ENCODE measurements around the gene ATG9B. TPM values are rescaled to one million over a fixed set of nuclear protein-coding genes. Genes with fewer than 3 reads are reported as not detected.

ATG9B gene
- 0.25 TPM for polyA plus RNA-seq (2012; ENCODE audit: missing spikeins)

GRCh38 chr7:151024435-151025056 lies at the start of gene ATG9B:
Gene ATG9B (minus strand): TSS chr7:151024494. CDS start chr7:151024423, 71 bp downstream.
- DNase-seq (ENCODE audit: insufficient read length) (no peak), FAIRE-seq (no peak)
- TF ChIP-seq POLR2AphosphoS5 (IDR thresholded peaks at IDR 0.05; ENCODE audit: low read depth, low read length), result no peak
- no peak for TF ChIP-seq POLR2A (IDR thresholded peaks at IDR 0.05; ENCODE audit: low read depth, low read length)
- no peak for TF ChIP-seq TAF1 (IDR thresholded peaks at IDR 0.05; ENCODE audit: borderline replicate concordance, low read depth, low read length)

- DNase-seq (ENCODE audit: insufficient read length) (no peak), FAIRE-seq (no peak)
- no peak for TF ChIP-seq POLR2A (IDR thresholded peaks at IDR 0.05; ENCODE audit: low read depth, low read length)
- no peak for TF ChIP-seq TAF1 (IDR thresholded peaks at IDR 0.05; ENCODE audit: borderline replicate concordance, low read depth, low read length)
- TF ChIP-seq POLR2AphosphoS5 (IDR thresholded peaks at IDR 0.05; ENCODE audit: low read depth, low read length), result no peak
Measured at GRCh38 chr7:151073990-151074389, 49.7 kb upstream of the ATG9B start.

- no peak for DNase-seq (ENCODE audit: insufficient read length)
- FAIRE-seq, result no peak
- TF ChIP-seq TAF1 (IDR thresholded peaks at IDR 0.05; ENCODE audit: borderline replicate concordance, low read depth, low read length), result no peak
- TF ChIP-seq POLR2A (IDR thresholded peaks at IDR 0.05; ENCODE audit: low read depth, low read length), result no peak
- TF ChIP-seq POLR2AphosphoS5 (IDR thresholded peaks at IDR 0.05; ENCODE audit: low read depth, low read length), result no peak
Measured at GRCh38 chr7:151071032-151071866, 47.0 kb upstream of the ATG9B start.

- TF ChIP-seq POLR2AphosphoS5 (IDR thresholded peaks at IDR 0.05; ENCODE audit: low read depth, low read length) (no peak), TAF1 (IDR thresholded peaks at IDR 0.05; ENCODE audit: borderline replicate concordance, low read depth, low read length) (no peak), POLR2A (IDR thresholded peaks at IDR 0.05; ENCODE audit: low read depth, low read length) (no peak)
- no peak for DNase-seq (ENCODE audit: insufficient read length)
- FAIRE-seq, result no peak
Measured at GRCh38 chr7:151070574-151070960, 46.3 kb upstream of the ATG9B start.

- TF ChIP-seq TAF1 (IDR thresholded peaks at IDR 0.05; ENCODE audit: borderline replicate concordance, low read depth, low read length) (no peak), POLR2A (IDR thresholded peaks at IDR 0.05; ENCODE audit: low read depth, low read length) (no peak), POLR2AphosphoS5 (IDR thresholded peaks at IDR 0.05; ENCODE audit: low read depth, low read length) (no peak)
- FAIRE-seq (no peak), DNase-seq (ENCODE audit: insufficient read length) (no peak)
Measured at GRCh38 chr7:151069841-151070573, 45.7 kb upstream of the ATG9B start.

GRCh38 chr7:151068069-151068773 lies 43.9 kb upstream of the ATG9B start:
- TF ChIP-seq TAF1 (IDR thresholded peaks at IDR 0.05; ENCODE audit: borderline replicate concordance, low read depth, low read length) (no peak), POLR2A (IDR thresholded peaks at IDR 0.05; ENCODE audit: low read depth, low read length) (no peak), POLR2AphosphoS5 (IDR thresholded peaks at IDR 0.05; ENCODE audit: low read depth, low read length) (no peak)
- DNase-seq (ENCODE audit: insufficient read length) (no peak), FAIRE-seq (no peak)

- TF ChIP-seq TAF1 (IDR thresholded peaks at IDR 0.05; ENCODE audit: borderline replicate concordance, low read depth, low read length) (no peak), POLR2AphosphoS5 (IDR thresholded peaks at IDR 0.05; ENCODE audit: low read depth, low read length) (no peak), POLR2A (IDR thresholded peaks at IDR 0.05; ENCODE audit: low read depth, low read length) (no peak)
- FAIRE-seq (no peak), DNase-seq (ENCODE audit: insufficient read length) (no peak)
Measured at GRCh38 chr7:151066273-151066974, 42.1 kb upstream of the ATG9B start.

GRCh38 chr7:151065516-151065915 lies 41.2 kb upstream of the ATG9B start:
- FAIRE-seq, result no peak
- no peak for DNase-seq (ENCODE audit: insufficient read length)
- no peak for TF ChIP-seq TAF1 (IDR thresholded peaks at IDR 0.05; ENCODE audit: borderline replicate concordance, low read depth, low read length)

GRCh38 chr7:151064993-151065392 lies 40.7 kb upstream of the ATG9B start:
- TF ChIP-seq TAF1 (IDR thresholded peaks at IDR 0.05; ENCODE audit: borderline replicate concordance, low read depth, low read length) (no peak), POLR2AphosphoS5 (IDR thresholded peaks at IDR 0.05; ENCODE audit: low read depth, low read length) (no peak), POLR2A (IDR thresholded peaks at IDR 0.05; ENCODE audit: low read depth, low read length) (no peak)
- FAIRE-seq, result no peak
- no peak for DNase-seq (ENCODE audit: insufficient read length)

- TF ChIP-seq POLR2A (IDR thresholded peaks at IDR 0.05; ENCODE audit: low read depth, low read length) (no peak), POLR2AphosphoS5 (IDR thresholded peaks at IDR 0.05; ENCODE audit: low read depth, low read length) (no peak), TAF1 (IDR thresholded peaks at IDR 0.05; ENCODE audit: borderline replicate concordance, low read depth, low read length) (no peak)
- FAIRE-seq (no peak), DNase-seq (ENCODE audit: insufficient read length) (no peak)
Measured at GRCh38 chr7:151064454-151064853, 40.2 kb upstream of the ATG9B start.
